Iris pigment epithelial cell (primary cell): Measurements from ENCODE around the gene ABTB2.
"Not testable (repeated sequence)": the region's sequence is repeated elsewhere in the genome, so short reads cannot be mapped to it uniquely, and the experiment has no call there.

Experiments
- DNase-seq: peaks from one replicate; pipeline ENCODE4 v3.0.0-alpha.2; 2011; ENCODE audit warnings: low read depth

Gene ABTB2

GRCh38 chr11:34263441-34264091 lies 94.2 kb downstream of the ABTB2 start:
- DNase-seq, result peak; percentile 85

DNA sequence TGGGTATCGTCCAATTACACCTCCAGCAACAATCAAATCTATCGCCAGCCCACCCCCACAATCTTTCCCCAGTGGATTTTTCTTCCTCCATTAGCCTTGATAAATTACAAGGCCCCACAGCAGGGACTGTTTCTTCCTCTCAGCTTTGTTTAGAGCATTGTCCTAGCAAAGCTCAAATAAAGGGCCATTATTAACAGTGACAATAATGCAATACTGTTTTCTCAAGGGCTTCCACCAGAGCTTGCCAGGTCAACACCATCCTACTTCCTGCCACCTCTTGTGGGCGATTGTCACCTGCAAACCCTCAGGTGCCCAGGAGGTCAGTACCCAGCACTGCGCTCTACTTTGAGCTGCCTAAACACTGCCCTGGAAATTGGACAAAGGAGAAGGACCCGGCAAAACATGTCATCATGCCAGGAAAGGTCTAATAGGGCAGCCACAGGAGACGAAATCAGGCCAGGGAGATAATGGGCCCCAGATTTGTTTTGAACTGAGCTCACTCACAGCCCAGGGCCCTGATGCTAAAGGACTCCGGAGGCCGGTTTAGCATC lies 95.2 kb downstream of the ABTB2 start:
- no peak for DNase-seq

DNA sequence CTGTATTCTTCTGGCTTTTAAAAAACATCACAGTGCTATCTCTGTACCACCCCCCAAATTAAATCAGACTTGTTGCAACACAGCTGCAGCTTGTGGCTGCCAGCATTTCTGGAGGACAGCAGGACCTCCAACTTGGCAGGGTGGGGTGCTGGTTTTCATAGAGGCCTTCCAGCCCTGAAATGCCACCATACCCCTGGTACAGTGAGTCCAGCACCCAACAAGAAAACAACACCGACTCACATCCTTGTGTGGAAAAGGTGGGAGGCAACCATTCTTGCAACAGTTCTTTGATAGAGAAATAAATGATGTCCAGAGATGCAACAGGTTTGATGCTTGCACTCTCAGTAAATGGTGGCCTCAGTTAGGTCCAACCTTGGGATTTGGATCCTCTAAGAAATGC lies 96.0 kb downstream of the ABTB2 start:
- no peak for DNase-seq

GRCh38 chr11:34261095-34261494 lies 96.7 kb downstream of the ABTB2 start:
- no peak for DNase-seq

- no peak for DNase-seq
Observed at GRCh38 chr11:34260072-34260575, 97.7 kb downstream of the ABTB2 start.

- DNase-seq, result no peak
Observed at GRCh38 chr11:34259087-34259486, 98.7 kb downstream of the ABTB2 start.

- DNase-seq, result no peak
Observed at GRCh38 chr11:34256626-34257025, 101.2 kb downstream of the ABTB2 start.

- DNase-seq, result no peak
Observed at GRCh38 chr11:34256150-34256549, 101.7 kb downstream of the ABTB2 start.

- DNase-seq, result no peak
Observed at GRCh38 chr11:34255101-34255500, 102.7 kb downstream of the ABTB2 start.

GRCh38 chr11:34254011-34254410 lies 103.8 kb downstream of the ABTB2 start:
- no peak for DNase-seq

GRCh38 chr11:34252651-34253050 lies 105.2 kb downstream of the ABTB2 start:
- DNase-seq, result no peak

GRCh38 chr11:34252015-34252414 lies 105.8 kb downstream of the ABTB2 start:
- DNase-seq, result no peak

- peak; percentile 49 for DNase-seq
Observed at GRCh38 chr11:34251589-34251980, 106.2 kb downstream of the ABTB2 start.

DNA sequence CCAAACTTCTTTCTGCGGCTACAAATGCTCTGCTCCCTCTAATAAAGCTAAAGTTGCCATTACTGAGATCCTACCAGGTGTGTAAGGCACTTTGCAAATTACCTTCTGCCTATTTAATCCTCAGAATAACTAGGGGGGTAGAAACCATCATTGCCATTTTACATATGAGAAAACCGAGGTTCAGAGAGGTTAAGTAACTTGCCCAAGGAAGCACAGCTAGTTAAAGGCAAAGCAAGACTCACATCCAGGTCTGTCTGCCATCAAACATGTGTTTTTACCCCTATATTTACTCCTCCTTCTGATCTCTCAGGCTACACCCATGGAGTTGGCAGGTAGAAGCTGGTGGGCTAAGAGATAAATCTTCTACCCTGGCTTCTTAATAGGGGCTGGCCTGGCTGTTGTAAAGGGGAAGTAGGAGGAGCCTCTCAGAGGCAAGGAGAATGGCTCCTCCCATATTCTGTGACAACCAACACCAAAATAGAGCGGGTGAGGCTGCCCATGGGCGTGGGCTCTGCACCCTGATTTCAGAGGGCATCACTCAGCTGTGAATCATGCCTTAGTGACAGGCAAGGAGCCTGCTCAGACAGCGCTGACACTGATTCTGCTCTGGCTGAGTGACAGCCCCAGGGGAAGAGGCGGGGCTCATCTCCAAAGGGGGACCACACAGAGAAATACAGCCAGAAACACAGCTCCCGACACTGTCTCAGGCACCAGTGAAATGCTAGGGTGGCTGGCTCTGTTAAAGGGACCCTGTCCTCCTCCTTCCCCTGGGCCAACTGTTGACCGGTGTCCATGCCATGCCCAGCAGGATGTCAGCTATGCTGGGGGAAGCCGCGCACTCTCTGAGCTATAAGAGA lies 106.8 kb downstream of the ABTB2 start:
- peak; percentile 25 for DNase-seq

DNA sequence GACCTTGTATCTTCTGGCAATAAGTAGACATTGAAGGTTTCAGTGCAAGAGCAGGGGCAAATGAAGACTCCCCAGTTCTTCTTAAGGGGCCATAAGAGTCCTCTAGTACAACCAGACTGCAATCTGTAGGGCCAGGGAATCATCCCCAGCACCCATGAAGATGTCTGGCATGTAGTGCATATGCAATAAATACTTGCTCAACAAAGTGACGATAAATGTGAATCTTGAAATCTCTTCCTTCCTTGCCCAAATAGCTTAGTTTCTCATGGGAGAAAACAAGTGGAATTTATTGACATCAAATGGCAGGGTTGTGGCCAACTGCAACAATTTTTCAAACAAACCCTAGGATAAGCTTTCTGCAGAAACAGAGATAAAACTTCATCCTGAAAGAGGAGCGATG lies 107.6 kb downstream of the ABTB2 start:
- DNase-seq, result no peak

DNA sequence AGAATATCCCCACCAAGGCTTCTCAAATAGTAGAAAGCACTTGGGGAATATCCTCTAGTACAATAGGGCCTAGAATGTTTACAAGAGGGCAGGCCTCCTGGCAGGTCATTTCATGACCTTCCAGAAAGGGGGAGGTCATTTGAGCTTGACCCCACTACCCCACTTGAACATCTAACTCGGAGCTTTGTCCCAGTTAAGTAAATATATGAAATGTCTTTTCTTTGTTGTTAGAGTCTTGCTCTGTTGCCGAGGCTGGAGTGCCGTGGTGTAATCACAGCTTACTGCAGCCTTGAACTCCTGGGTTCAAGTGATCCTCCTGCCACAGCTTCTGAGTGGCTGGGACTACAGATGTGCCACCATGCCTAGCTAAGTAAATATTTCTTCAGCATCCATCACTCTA lies 108.4 kb downstream of the ABTB2 start:
- no peak for DNase-seq

GRCh38 chr11:34246511-34246910 lies 111.3 kb downstream of the ABTB2 start:
- DNase-seq, result not testable (repeated sequence)

DNA sequence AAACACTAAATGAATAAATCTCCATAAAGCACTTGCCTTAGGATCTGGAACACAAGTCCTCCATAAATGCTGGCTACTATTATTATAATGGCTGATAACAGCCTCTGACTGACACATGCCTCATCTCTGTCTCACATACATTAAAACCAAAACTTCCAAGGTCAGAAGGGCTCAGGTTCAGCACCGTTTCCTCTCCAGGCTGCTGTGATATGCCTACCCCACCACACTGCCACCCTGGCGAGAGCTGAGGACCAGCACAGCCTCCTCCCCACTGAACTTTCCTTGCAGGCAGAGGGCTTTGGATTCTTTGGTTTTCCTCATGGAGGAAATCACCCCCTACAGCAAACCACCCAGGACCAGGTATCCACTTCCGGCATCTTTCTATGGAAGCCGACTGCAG lies 112.8 kb downstream of the ABTB2 start:
- no peak for DNase-seq

DNA sequence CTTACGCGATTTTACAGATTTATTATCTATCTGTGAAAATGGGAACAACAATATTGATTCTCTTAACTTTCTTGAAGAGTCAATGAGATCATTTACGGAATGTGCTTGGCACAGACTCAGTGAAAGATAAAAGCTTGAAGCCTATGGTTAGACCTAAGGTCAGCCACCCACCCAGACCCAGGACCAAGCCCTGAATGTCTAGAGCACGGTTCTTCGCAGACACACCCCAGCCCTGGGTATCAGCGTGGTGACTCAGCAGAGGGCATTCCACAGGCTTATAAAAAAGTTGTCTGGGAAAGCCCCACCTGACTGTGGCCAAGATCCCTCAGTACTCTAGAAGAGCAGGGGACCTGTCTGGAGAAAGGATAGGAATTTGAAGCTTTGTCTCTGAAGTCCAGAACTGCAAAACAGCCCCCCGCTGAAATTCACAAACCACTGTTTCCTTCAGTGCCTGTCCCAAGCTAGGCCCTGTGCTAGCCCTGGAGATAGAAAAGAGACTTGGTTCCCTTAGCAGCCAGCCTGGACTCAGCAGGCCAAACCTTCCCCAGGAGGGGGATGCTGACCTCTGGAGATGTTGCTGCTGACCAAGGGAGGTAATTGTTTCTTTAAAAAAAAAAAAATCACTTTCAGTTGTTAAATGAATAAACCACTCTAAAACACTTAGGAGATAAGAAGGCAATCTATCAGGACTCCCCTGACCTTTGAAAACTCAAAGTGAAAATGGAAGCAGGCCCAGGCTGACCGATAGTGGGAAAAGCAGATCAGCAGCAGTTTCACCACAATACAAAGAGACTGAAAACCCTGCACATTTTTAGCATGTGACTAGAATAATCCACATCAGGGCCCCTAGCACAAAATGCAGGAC lies 114.0 kb downstream of the ABTB2 start:
- peak; percentile 90 for DNase-seq

- peak; percentile 37 for DNase-seq
Observed at GRCh38 chr11:34242037-34242625, 115.7 kb downstream of the ABTB2 start.

DNA sequence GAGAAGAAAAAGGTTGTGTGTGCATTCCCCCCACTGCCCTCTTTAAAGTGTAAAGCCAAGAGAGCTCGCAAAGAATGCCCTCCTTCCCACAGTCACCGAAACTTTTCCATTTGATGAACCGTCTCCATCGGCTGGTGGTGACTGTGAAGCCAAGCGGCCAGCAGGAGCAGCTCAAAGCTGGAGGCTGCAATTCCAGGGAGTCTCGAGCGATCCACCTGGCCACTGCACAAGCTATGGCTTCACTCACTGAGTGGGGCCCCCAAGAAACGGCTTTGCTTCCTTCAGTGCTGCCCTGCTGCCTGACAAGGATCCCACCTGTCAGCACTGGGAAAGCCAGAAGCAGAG lies 117.7 kb downstream of the ABTB2 start:
- no peak for DNase-seq
